ENCODE data around the gene TIMP2.

DNA sequence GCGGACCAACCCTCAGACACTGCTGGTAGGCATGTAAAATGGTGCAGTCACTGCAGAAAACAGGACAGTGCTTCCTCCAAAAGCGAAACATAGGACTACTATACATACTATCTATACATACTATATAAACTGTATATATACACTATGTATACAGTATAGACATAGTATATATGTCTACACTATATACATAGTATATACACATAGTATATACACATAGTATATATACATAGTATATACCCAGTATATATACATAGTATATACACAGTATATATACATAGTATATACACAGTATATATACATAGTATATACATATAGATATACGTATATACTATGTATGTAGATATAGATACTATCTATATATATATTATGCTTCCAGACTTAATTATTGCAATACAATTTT lies 78.1 kb downstream of the TIMP2 start:
- TF ChIP-seq, protein P1, sequence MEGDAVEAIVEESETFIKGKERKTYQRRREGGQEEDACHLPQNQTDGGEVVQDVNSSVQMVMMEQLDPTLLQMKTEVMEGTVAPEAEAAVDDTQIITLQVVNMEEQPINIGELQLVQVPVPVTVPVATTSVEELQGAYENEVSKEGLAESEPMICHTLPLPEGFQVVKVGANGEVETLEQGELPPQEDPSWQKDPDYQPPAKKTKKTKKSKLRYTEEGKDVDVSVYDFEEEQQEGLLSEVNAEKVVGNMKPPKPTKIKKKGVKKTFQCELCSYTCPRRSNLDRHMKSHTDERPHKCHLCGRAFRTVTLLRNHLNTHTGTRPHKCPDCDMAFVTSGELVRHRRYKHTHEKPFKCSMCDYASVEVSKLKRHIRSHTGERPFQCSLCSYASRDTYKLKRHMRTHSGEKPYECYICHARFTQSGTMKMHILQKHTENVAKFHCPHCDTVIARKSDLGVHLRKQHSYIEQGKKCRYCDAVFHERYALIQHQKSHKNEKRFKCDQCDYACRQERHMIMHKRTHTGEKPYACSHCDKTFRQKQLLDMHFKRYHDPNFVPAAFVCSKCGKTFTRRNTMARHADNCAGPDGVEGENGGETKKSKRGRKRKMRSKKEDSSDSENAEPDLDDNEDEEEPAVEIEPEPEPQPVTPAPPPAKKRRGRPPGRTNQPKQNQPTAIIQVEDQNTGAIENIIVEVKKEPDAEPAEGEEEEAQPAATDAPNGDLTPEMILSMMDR (IDR thresholded peaks at IDR 0.05): no peak
- TF ChIP-seq POLR2A (IDR thresholded peaks at IDR 0.05) (no peak), EP300 (IDR thresholded peaks at IDR 0.05) (no peak)

Data from tibial nerve (tissue), 4 donors.